Neural crest cell (in vitro differentiated cells): ENCODE data around the gene STAB2. TPM values are rescaled to one million over a fixed set of nuclear protein-coding genes. Genes with fewer than 3 reads are reported as not detected.

Experiments used
- DNase-seq: peaks from one replicate; pipeline ENCODE4 v3.0.0; 2021; ENCODE audit warnings: low read depth, mixed read lengths, low spot score
- H3K27ac Mint-ChIP-seq: one replicate; pipeline ENCODE4 v1.8.0; 2021; ENCODE audit warnings: mild to moderate bottlenecking, mixed read lengths; ENCODE audit not compliant: unreplicated experiment
- H3K27me3 Mint-ChIP-seq: 2 replicates; pipeline ENCODE4 v1.8.0; 2021; ENCODE audit warnings: low read depth, mild to moderate bottlenecking, mixed read lengths
- H3K36me3 Mint-ChIP-seq: 2 replicates; pipeline ENCODE4 v1.8.0; 2021; ENCODE audit warnings: low read depth, mild to moderate bottlenecking, mixed read lengths
- H3K4me1 Mint-ChIP-seq: 2 replicates; pipeline ENCODE4 v1.8.0; 2021; ENCODE audit warnings: mixed read lengths
- H3K4me3 Mint-ChIP-seq: one replicate; pipeline ENCODE4 v1.8.0; 2021; ENCODE audit warnings: mild to moderate bottlenecking, mixed read lengths
- H3K9me3 Mint-ChIP-seq: 2 replicates; pipeline ENCODE4 v1.8.0; 2021; ENCODE audit warnings: mixed read lengths
- total RNA-seq: library from RNA; stranded (reverse); gene quantifications from 2 replicates; pipeline ENCODE4 v1.2.1, GENCODE V29; 2021
- TF ChIP-seq, protein P1 (sequence below): fragments of 200-600 bp; sonication (generic); conservative IDR thresholded peaks from 2 replicates; pipeline ENCODE4 v1.5.0; 2021; ENCODE audit warnings: antibody characterized with exemption, mild to moderate bottlenecking

STAB2 gene
- total RNA-seq, 1 donor from 2014 or later, result not detected

- Mint-ChIP-seq H3K4me3 (no peak overlapping the region), H3K27me3 (peaks cover 6% of the 10 kb centered on the region), H3K4me1 (no peaks in the 10 kb centered on the region), H3K27ac (no peak overlapping the region), H3K36me3 (no peaks in the 10 kb centered on the region), H3K9me3 (no peaks in the 10 kb centered on the region)
- TF ChIP-seq, protein P1, sequence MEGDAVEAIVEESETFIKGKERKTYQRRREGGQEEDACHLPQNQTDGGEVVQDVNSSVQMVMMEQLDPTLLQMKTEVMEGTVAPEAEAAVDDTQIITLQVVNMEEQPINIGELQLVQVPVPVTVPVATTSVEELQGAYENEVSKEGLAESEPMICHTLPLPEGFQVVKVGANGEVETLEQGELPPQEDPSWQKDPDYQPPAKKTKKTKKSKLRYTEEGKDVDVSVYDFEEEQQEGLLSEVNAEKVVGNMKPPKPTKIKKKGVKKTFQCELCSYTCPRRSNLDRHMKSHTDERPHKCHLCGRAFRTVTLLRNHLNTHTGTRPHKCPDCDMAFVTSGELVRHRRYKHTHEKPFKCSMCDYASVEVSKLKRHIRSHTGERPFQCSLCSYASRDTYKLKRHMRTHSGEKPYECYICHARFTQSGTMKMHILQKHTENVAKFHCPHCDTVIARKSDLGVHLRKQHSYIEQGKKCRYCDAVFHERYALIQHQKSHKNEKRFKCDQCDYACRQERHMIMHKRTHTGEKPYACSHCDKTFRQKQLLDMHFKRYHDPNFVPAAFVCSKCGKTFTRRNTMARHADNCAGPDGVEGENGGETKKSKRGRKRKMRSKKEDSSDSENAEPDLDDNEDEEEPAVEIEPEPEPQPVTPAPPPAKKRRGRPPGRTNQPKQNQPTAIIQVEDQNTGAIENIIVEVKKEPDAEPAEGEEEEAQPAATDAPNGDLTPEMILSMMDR, result no peak
- no peak for DNase-seq
Observed at GRCh38 chr12:103599274-103599673, 12.2 kb downstream of the STAB2 start.

- Mint-ChIP-seq H3K27ac (no peak overlapping the region), H3K4me1 (no peaks in the 10 kb centered on the region), H3K27me3 (peaks cover 9% of the 10 kb centered on the region), H3K4me3 (no peak overlapping the region), H3K36me3 (no peaks in the 10 kb centered on the region), H3K9me3 (no peaks in the 10 kb centered on the region)
- DNase-seq, result no peak
- TF ChIP-seq, protein P1, result no peak
Observed at GRCh38 chr12:103600967-103601728, 14.1 kb downstream of the STAB2 start.

- H3K27ac Mint-ChIP-seq, result no peak overlapping the region
- no peak overlapping the region for H3K4me3 Mint-ChIP-seq
- no peak for DNase-seq
- no peaks in the 10 kb centered on the region for H3K9me3 Mint-ChIP-seq
- H3K36me3 Mint-ChIP-seq, result no peaks in the 10 kb centered on the region
- H3K4me1 Mint-ChIP-seq, result no peaks in the 10 kb centered on the region
- TF ChIP-seq, protein P1, result no peak
- H3K27me3 Mint-ChIP-seq, result peaks cover 3% of the 10 kb centered on the region
Observed at GRCh38 chr12:103620395-103620794, 33.3 kb downstream of the STAB2 start.

DNA sequence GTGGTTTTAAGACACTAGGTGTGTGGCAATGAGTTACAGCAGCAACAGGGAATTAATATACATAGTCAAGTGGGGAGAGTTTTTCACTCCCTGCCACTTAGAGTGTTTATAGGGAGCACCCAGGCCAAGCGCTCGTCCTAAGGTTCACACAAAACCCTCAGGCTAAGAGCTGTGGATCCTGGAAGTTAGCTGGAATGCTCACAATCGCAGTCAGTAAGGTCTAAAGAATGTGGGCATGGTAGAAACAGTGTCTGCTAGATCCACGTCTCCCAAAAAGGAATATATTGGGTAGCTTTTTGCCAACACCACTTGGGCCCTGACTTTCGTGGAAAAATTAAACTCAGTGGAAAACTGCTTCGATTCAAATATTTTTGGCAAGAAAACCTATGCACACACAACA is 36.6 kb downstream of the STAB2 start:
- no peaks in the 10 kb centered on the region for H3K36me3 Mint-ChIP-seq
- TF ChIP-seq, protein P1, result no peak
- no peaks in the 10 kb centered on the region for H3K9me3 Mint-ChIP-seq
- H3K27ac Mint-ChIP-seq, result no peak overlapping the region
- no peak overlapping the region for H3K4me3 Mint-ChIP-seq
- no peaks in the 10 kb centered on the region for H3K27me3 Mint-ChIP-seq
- H3K4me1 Mint-ChIP-seq, result no peaks in the 10 kb centered on the region
- DNase-seq, result no peak

- DNase-seq, result no peak
- no peaks in the 10 kb centered on the region for H3K9me3 Mint-ChIP-seq
- no peaks in the 10 kb centered on the region for H3K27me3 Mint-ChIP-seq
- no peak overlapping the region for H3K4me3 Mint-ChIP-seq
- TF ChIP-seq, protein P1, result peak; percentile 43
- H3K36me3 Mint-ChIP-seq, result no peaks in the 10 kb centered on the region
- no peaks in the 10 kb centered on the region for H3K4me1 Mint-ChIP-seq
- H3K27ac Mint-ChIP-seq, result no peak overlapping the region
Observed at GRCh38 chr12:103626498-103626897, 39.4 kb downstream of the STAB2 start.
